Placental epithelial cell (primary cell): ENCODE results near the gene UNC80. TPM values are rescaled to one million over a fixed set of nuclear protein-coding genes. Genes with fewer than 3 reads are reported as not detected.

ENCODE experiments used
- small RNA-seq: library from RNA; depleted of rRNA; stranded (forward); fragments of <200 nt; gene quantifications from one replicate; pipeline ENCODE3, GENCODE V24; 2012
- total RNA-seq: library from RNA; depleted of rRNA; stranded (reverse); fragments of >200 nt; gene quantifications from 2 replicates; pipeline ENCODE4 v1.2.3, GENCODE V29; 2012

Gene UNC80, protein sequence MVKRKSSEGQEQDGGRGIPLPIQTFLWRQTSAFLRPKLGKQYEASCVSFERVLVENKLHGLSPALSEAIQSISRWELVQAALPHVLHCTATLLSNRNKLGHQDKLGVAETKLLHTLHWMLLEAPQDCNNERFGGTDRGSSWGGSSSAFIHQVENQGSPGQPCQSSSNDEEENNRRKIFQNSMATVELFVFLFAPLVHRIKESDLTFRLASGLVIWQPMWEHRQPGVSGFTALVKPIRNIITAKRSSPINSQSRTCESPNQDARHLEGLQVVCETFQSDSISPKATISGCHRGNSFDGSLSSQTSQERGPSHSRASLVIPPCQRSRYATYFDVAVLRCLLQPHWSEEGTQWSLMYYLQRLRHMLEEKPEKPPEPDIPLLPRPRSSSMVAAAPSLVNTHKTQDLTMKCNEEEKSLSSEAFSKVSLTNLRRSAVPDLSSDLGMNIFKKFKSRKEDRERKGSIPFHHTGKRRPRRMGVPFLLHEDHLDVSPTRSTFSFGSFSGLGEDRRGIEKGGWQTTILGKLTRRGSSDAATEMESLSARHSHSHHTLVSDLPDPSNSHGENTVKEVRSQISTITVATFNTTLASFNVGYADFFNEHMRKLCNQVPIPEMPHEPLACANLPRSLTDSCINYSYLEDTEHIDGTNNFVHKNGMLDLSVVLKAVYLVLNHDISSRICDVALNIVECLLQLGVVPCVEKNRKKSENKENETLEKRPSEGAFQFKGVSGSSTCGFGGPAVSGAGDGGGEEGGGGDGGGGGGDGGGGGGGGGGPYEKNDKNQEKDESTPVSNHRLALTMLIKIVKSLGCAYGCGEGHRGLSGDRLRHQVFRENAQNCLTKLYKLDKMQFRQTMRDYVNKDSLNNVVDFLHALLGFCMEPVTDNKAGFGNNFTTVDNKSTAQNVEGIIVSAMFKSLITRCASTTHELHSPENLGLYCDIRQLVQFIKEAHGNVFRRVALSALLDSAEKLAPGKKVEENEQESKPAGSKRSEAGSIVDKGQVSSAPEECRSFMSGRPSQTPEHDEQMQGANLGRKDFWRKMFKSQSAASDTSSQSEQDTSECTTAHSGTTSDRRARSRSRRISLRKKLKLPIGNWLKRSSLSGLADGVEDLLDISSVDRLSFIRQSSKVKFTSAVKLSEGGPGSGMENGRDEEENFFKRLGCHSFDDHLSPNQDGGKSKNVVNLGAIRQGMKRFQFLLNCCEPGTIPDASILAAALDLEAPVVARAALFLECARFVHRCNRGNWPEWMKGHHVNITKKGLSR (N-terminal part only)
- not detected in 2 replicates for total RNA-seq

DNA sequence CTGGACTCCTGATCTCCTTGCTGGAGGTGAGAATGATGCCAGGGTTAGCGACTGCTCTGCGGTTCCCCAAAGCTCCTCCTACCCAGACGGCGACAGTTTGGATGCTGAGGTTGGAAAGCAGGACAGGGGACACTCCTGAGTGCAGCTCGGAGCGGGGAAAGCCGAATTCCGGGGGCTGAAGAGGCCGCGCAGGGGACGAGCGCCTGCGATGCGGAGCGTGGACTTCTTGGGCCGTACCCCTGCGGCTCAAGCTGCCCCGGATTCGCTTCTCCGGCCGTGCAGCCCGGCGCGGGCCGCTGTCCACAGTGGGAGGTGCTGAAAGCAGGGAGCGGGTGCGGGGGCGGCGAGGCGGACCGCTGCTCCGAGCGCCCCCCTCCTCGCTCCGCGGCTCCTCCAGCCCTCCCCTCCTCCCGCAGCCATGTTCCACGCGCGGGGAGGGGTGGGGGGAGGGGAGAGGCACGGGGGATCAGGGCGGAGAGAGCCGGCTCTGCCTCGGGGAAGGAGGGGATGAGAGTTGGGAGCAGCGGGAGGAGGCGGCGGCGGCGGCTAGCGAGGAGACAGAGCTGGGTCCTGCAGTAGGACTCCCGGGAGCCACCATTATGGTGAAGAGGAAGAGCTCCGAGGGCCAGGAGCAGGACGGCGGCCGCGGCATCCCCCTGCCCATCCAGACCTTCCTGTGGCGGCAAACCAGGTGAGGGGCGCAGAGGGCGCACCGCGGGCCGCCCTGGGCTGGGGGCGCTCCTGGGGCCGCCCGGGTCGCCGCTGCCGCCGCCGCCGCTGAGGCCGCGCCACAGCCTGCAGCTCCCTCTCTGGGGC, at the start of gene UNC80:
TSS of gene UNC80 (plus strand) at position 359 of the 816 bp plus-strand sequence. CDS start at position 600, 241 bp downstream.

DNA sequence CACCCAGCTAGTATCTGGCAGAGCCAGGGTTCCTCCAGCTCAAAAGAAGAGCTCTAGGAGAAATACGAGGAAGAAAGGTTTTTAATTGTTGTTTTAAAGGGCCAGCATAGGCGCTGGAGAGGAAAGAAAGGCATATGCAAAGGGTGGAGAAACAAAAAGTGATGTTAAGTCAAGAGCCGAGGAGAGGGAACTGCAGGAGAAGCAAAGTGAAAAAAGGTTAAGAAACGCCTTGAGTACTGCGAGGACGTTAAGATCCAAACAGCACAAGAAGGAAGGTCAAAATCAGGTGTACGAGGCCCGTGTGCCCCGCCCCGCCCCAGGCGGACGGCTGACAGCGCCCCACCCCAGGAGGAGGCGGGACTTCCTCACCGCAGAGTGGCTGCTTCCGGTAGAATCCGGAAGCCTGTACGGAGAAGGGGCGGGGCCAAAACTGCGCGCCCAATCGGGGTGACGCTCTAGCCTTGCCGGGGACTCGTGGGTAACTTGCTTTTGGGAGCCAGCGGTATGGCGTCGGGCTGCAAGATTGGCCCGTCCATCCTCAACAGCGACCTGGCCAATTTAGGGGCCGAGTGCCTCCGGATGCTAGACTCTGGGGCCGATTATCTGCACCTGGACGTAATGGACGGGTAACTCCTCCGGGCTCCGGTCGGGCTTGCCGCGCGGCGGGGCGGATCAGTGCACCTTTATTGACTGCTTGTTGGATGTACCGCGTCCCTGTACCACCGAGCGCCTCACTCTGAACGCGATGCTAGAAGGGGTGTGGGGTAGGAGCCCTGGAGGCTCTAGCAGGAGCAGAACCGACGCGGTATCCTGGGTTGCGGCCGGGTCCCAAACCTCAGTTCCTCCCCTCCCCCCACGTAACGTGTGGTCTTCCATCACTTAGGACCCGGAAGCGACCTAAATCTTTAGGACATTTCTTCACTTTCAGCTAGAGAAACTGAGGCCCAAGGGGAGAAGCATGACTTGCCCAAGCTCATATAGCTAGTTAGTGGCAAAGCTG, 230.8 kb downstream of the UNC80 start, which contains the start of gene RPE:
TSS of gene RPE (plus strand) at position 481 of the 1,000 bp plus-strand sequence. CDS start at position 505, 24 bp downstream.

Small RNA genes within 50 kb of the gene (small RNA-seq; reads per million reads assigned to genes)
- gene RNA5SP118, result not detected

Other genes with a start within 250 kb of the UNC80 start
- gene RPE, start 230.8 kb downstream of the UNC80 start, total RNA-seq, result 27.9 and 81.0 TPM in 2 replicates